ENCODE measurements around the gene TULP1. TPM values are rescaled to one million over a fixed set of nuclear protein-coding genes. Genes with fewer than 3 reads are reported as not detected.

The TULP1 gene
- total and polyA plus RNA-seq, 2 of the 13 experiments (the other 11 are each of a cell fraction or from before 2014, with no cell fraction given) = not detected

GRCh38 chr6:35558571-35558970, 45.9 kb upstream of the TULP1 start (continued):
- no peak for TF ChIP-seq ZBTB34 (CRISPR knock-in tag; IDR thresholded peaks at IDR 0.05)
- TF ChIP-seq POLR2G (IDR thresholded peaks at IDR 0.05; ENCODE audit: low read depth, low read length) = no peak
- no peak for TF ChIP-seq MEIS1 (CRISPR knock-in tag; IDR thresholded peaks at IDR 0.05; ENCODE audit: borderline replicate concordance)
- TF ChIP-seq ZNF768 (CRISPR knock-in tag; IDR thresholded peaks at IDR 0.05) = no peak
- no peak for TF ChIP-seq FOXK2 (IDR thresholded peaks at IDR 0.05)
- TF ChIP-seq ZMYM4 (CRISPR knock-in tag; IDR thresholded peaks at IDR 0.05) = no peak
- TF ChIP-seq ZNF3 (CRISPR knock-in tag; IDR thresholded peaks at IDR 0.05) = no peak

- DNase-seq (ENCODE audit: low spot score) = no peak
- Histone ChIP-seq H3K4me1 (ENCODE audit: insufficient read depth, low read length) (no peaks in the 10 kb centered on the region), H2AFZ (ENCODE audit: low read length) (no peak overlapping the region), H3K27ac (ENCODE audit: extremely low read length, insufficient read depth, low read length) (no peak overlapping the region), H3K27me3 (ENCODE audit: control insufficient read depth in 1 of 2, insufficient read depth in 2 of 2, low read length in 2 of 2) (peaks cover 2 to 29% of the 10 kb centered on the region in 2 experiments; a peak in 4 of 5 replicates), H4K20me1 (ENCODE audit: insufficient read depth, low read length) (no peaks in the 10 kb centered on the region), H3K4me3 (replicated peaks in 1 of 3; ENCODE audit: insufficient read depth in 1 of 3, low read depth in 2 of 3, low read length in 3 of 3) (no peak overlapping the region), H3K9me3 (ENCODE audit: low read length) (no peaks in the 10 kb centered on the region), H3K4me2 (ENCODE audit: low read depth, low read length) (no peak overlapping the region), H3K36me3 (replicated peaks in 1 of 2; ENCODE audit: control insufficient read depth in 1 of 2, insufficient read depth in 2 of 2, low read length in 2 of 2) (no peaks in the 10 kb centered on the region), H3K9ac (ENCODE audit: insufficient read depth, low read depth, low read length) (no peak overlapping the region), H3K79me2 (ENCODE audit: insufficient read depth, low read length) (no peaks in the 10 kb centered on the region)
- FAIRE-seq = no peak
- no peak for TF ChIP-seq PLRG1 (conservative IDR thresholded peaks at IDR 0.05)
- TF ChIP-seq ELF4 (CRISPR knock-in tag; IDR thresholded peaks at IDR 0.05; ENCODE audit: borderline replicate concordance) = no peak
- no peak for TF ChIP-seq NRL (CRISPR knock-in tag; IDR thresholded peaks at IDR 0.05; ENCODE audit: borderline replicate concordance)
- 52% methylated on average over 5 of the region's 6 CpGs for WGBS (ENCODE audit: low lambda C conversion rate)
- ChIA-PET POLR2A (interaction anchor here (0.6 kb wide), 1 partner anchor 105 kb away, joined by 3 read pairs; no protein-coding TSS in a partner anchor), CTCF (ENCODE audit: low intra/inter-chr PET ratio, low total read pairs) (no interaction called here)
- in situ Hi-C loops (cut with HindIII; ENCODE audit: extremely low pct_ligation_motif_present, low pct_unique_long_range_greater_than_20kb) = no loop called here
- no TSS peak for BruUV-seq (replicated peaks)
- intact Hi-C loops (cut with micrococcal nuclease; ENCODE audit: unreplicated experiment) = no loop called here
- no peak for ATAC-seq
Observed at GRCh38 chr6:35557239-35557638, 44.5 kb upstream of the TULP1 start.
